ENCODE results near the gene PANK2.

- TF ChIP-seq MEF2A (IDR thresholded peaks at IDR 0.05; ENCODE audit: borderline replicate concordance, low read depth) (no peak), RCOR1 (IDR thresholded peaks at IDR 0.05; ENCODE audit: low read length) (no peak), SIN3A (IDR thresholded peaks at IDR 0.05; ENCODE audit: borderline replicate concordance, low read depth, low read length) (no peak), TEAD4 (IDR thresholded peaks at IDR 0.05; ENCODE audit: borderline replicate concordance, insufficient read depth) (no peak), GATA2 (CRISPR knock-in tag; IDR thresholded peaks at IDR 0.05) (no peak), CHD2 (IDR thresholded peaks at IDR 0.05; ENCODE audit: low read length, partially characterized antibody) (no peak), NFIC (IDR thresholded peaks at IDR 0.05; ENCODE audit: borderline replicate concordance) (no peak), CTCF (IDR thresholded peaks at IDR 0.05) (no peak), ZBTB33 (IDR thresholded peaks at IDR 0.05; ENCODE audit: borderline replicate concordance, low read depth) (no peak), GABPA (IDR thresholded peaks at IDR 0.05; ENCODE audit: low read depth) (no peak), FOXM1 (IDR thresholded peaks at IDR 0.05; ENCODE audit: low read depth) (no peak)
Measured at GRCh38 chr20:3873507-3873906, 15.7 kb upstream of the PANK2 start.
